CD4-positive, alpha-beta T cell (primary cell): ENCODE results near the gene TAS2R3. TPM values are rescaled to one million over a fixed set of nuclear protein-coding genes. Genes with fewer than 3 reads are reported as not detected.

Experiments
- ATAC-seq: fragments of 200-7000 bp; cut with Tn5 transposase; one replicate; pipeline ENCODE4 v1.10.0; 2022; ENCODE audit warnings: mild to moderate bottlenecking; ENCODE audit not compliant: poor library complexity
- CTCF ChIA-PET: fragments of 350-600 bp; sonication (Branson Sonifier 250); formaldehyde crosslinking; loops from one replicate; lab custom pipeline; 2021; ENCODE audit warnings: antibody characterized with exemption, inconsistent platforms; lab: Charles Lee
- POLR2A ChIA-PET: fragments of 350-600 bp; sonication (Branson Sonifier 250); formaldehyde crosslinking; loops from one replicate; lab custom pipeline; 2021; ENCODE audit warnings: antibody characterized with exemption, inconsistent platforms; lab: Charles Lee
- DNase-seq, 14 experiments: peaks; one replicate each; pipeline ENCODE4 v3.0.0-alpha.2; 2013 to 2020; ENCODE audit warnings: mixed read lengths in 2 of 14
- H3K27ac ChIP-seq, 2 donors: one replicate each; pipeline versions ENCODE4 v1.5.1 to v1.7.0; 2013; ENCODE audit warnings: low read length in 2 of 2, low read depth in 1 of 2, mild to moderate bottlenecking in 1 of 2
- H3K27me3 ChIP-seq, 2 experiments: 1 replicate in 1 of 2; 2 replicates in 1 of 2; pipeline versions ENCODE4 v1.6.1 to v1.7.0; 2013; ENCODE audit warnings: low read length in 2 of 2, control low read depth in 1 of 2, mild to moderate bottlenecking in 1 of 2, moderate library complexity in 1 of 2; ENCODE audit not compliant: insufficient read depth in 2 of 2, control insufficient read depth in 1 of 2
- H3K36me3 ChIP-seq: one replicate; pipeline ENCODE4 v1.6.1; 2013; ENCODE audit warnings: low read length, control low read depth; ENCODE audit not compliant: insufficient read depth
- H3K4me1 ChIP-seq: one replicate; pipeline ENCODE4 v1.6.1; 2013; ENCODE audit warnings: low read length, control low read depth; ENCODE audit not compliant: insufficient read depth
- H3K4me3 ChIP-seq: one replicate; pipeline ENCODE4 v1.5.1; 2013; ENCODE audit warnings: mild to moderate bottlenecking, low read length, moderate library complexity
- H3K9me3 ChIP-seq, 2 experiments: 1 replicate in 1 of 2; 2 replicates in 1 of 2; pipeline versions ENCODE4 v1.6.1 to v1.7.0; 2013; ENCODE audit warnings: low read length in 2 of 2, mild to moderate bottlenecking in 2 of 2, control low read depth in 1 of 2, moderate library complexity in 1 of 2; ENCODE audit not compliant: control insufficient read depth in 1 of 2, insufficient read depth in 1 of 2
- H3K27ac Mint-ChIP-seq: one replicate; pipeline ENCODE4 v1.8.0; 2020; ENCODE audit warnings: mixed read lengths
- H3K27me3 Mint-ChIP-seq: one replicate; pipeline ENCODE4 v1.8.0; 2021; ENCODE audit warnings: mixed read lengths
- H3K36me3 Mint-ChIP-seq: one replicate; pipeline ENCODE4 v1.8.0; 2021; ENCODE audit warnings: low read depth, mixed read lengths
- H3K4me1 Mint-ChIP-seq: one replicate; pipeline ENCODE4 v1.8.0; 2021; ENCODE audit warnings: low read depth, mixed read lengths
- H3K4me3 Mint-ChIP-seq: one replicate; pipeline ENCODE4 v1.8.0; 2020; ENCODE audit warnings: mild to moderate bottlenecking, mixed read lengths
- H3K9me3 Mint-ChIP-seq: one replicate; pipeline ENCODE4 v1.8.0; 2020; ENCODE audit warnings: mixed read lengths
- CTCF ChIP-seq: fragments of 200-600 bp; IDR thresholded peaks from one replicate; pipeline ENCODE4 v1.8.0; 2022; ENCODE audit warnings: antibody characterized with exemption, mild to moderate bottlenecking
- intact Hi-C, 2 experiments: fragments of 100-400 bp; cut with DNase I in 1 of 2; cut with micrococcal nuclease in 1 of 2; formaldehyde crosslinking; loops; one replicate each; pipeline versions ENCODE4 v1.15.1 to v1.9.0; 2023 to 2025; cut with DNase I, micrococcal nuclease
- total RNA-seq, 174 experiments: library from RNA in 2 of 174; stranded (reverse) in 2 of 174; gene quantifications; one replicate each; pipeline ENCODE4 v1.2.3 and lab custom pipeline; 2021 to 2026

Gene TAS2R3
- total RNA-seq, 2 experiments from 2014 or later = 0.25 to 0.31 TPM

GRCh38 chr7:141737118-141737835, 26.6 kb upstream of the TAS2R3 start:
- no peak for ATAC-seq

GRCh38 chr7:141737836-141738591, 25.9 kb upstream of the TAS2R3 start, which contains the start of gene SSBP1:
Gene SSBP1 (plus strand): TSS chr7:141738358. CDS start chr7:141739167, 809 bp downstream.
- Mint-ChIP-seq H3K27me3 (no peaks in the 10 kb centered on the region), H3K27ac (peak within 1 kb of the TSS; percentile 93), H3K9me3 (no peaks in the 10 kb centered on the region), H3K4me3 (peak within 1 kb of the TSS; percentile 97), H3K4me1 (peaks cover 46% of the 10 kb centered on the region), H3K36me3 (peaks cover 48% of the 10 kb centered on the region)
- CTCF ChIA-PET = interaction anchor here (0.7 to 2.3 kb wide), 17 partner anchors 9 to 723 kb away, joined by 3 to 38 read pairs (median 5); partner anchors contain the start of genes DENND11, MRPS33 and WEE2
- H3K4me3 ChIP-seq = peak within 1 kb of the TSS; percentile 76
- DNase-seq (peak; percentile 83 to 97 (median 88)), ATAC-seq (peak; percentile 82)
- intact Hi-C loops = loop anchor here (1.0 to 10.0 kb wide), 7 partner anchors 37 to 1043 kb away; partner anchors contain the start of genes AGK (in 2 of the 2), MRPS33 (in 2 of the 2) and NDUFB2 (in 1 of the 2)
- H3K4me1 ChIP-seq = peaks cover 25% of the 10 kb centered on the region
- H3K36me3 ChIP-seq = peaks cover 35% of the 10 kb centered on the region
- H3K27ac ChIP-seq = peak within 1 kb of the TSS; percentile 86 to 89
- no peaks in the 10 kb centered on the region for H3K27me3 ChIP-seq
- no peaks in the 10 kb centered on the region for H3K9me3 ChIP-seq
- POLR2A ChIA-PET = interaction anchor here (0.6 to 3.2 kb wide), 25 partner anchors 9 to 1675 kb away, joined by 3 to 103 read pairs (median 4); partner anchors contain the start of genes AGK, DENND11, MRPS33 and PARP12
- peak; percentile 95 for TF ChIP-seq CTCF

More at GRCh38 chr7:141737118-141737835, 26.6 kb upstream of the TAS2R3 start:
- H3K4me1 ChIP-seq = peaks cover 25% of the 10 kb centered on the region
- peak overlapping the region; percentile 97 for H3K4me3 Mint-ChIP-seq
- H3K9me3 ChIP-seq = no peaks in the 10 kb centered on the region
- no peaks in the 10 kb centered on the region for H3K27me3 ChIP-seq
- TF ChIP-seq CTCF = no peak
- ChIA-PET CTCF (interaction anchor here (0.7 to 2.3 kb wide), 17 partner anchors 9 to 722 kb away, joined by 3 to 38 read pairs (median 5); partner anchors contain the start of genes DENND11, MRPS33 and WEE2), POLR2A (interaction anchor here (0.6 to 3.2 kb wide), 21 partner anchors 8 to 1674 kb away, joined by 3 to 103 read pairs (median 5); partner anchors contain the start of genes AGK, DENND11, MRPS33 and PARP12)
- H3K4me3 ChIP-seq = peak overlapping the region; percentile 76
- no peaks in the 10 kb centered on the region for H3K27me3 Mint-ChIP-seq
- DNase-seq = peak in 8 of 14 experiments; percentile 3 to 61 (median 24)
- peak overlapping the region; percentile 86 to 89 for H3K27ac ChIP-seq
- peak overlapping the region; percentile 93 for H3K27ac Mint-ChIP-seq
- H3K36me3 Mint-ChIP-seq = peaks cover 42% of the 10 kb centered on the region
- intact Hi-C loops = loop anchor here in 1 of 2 experiments (1.0 to 10.0 kb wide), 2 partner anchors 83 to 1042 kb away; partner anchors contain the start of gene NDUFB2
- peaks cover 29% of the 10 kb centered on the region for H3K36me3 ChIP-seq
- H3K4me1 Mint-ChIP-seq = peaks cover 43% of the 10 kb centered on the region
- H3K9me3 Mint-ChIP-seq = no peaks in the 10 kb centered on the region

- peaks cover 54% of the 10 kb centered on the region for H3K36me3 Mint-ChIP-seq
- H3K4me1 Mint-ChIP-seq = peaks cover 52% of the 10 kb centered on the region
Observed at GRCh38 chr7:141738592-141739013, 25.3 kb upstream of the TAS2R3 start.

More at GRCh38 chr7:141738592-141739013, 25.3 kb upstream of the TAS2R3 start:
- DNase-seq (no peak), ATAC-seq (no peak)
- peak overlapping the region; percentile 86 to 89 for H3K27ac ChIP-seq
- peak overlapping the region; percentile 76 for H3K4me3 ChIP-seq
- TF ChIP-seq CTCF = no peak
- H3K27me3 ChIP-seq = no peaks in the 10 kb centered on the region
- POLR2A ChIA-PET = interaction anchor here (0.6 to 3.2 kb wide), 16 partner anchors 10 to 1675 kb away, joined by 3 to 103 read pairs (median 7); partner anchors contain the start of genes AGK, DENND11, MRPS33 and PARP12
- no peaks in the 10 kb centered on the region for H3K27me3 Mint-ChIP-seq
- peak overlapping the region; percentile 93 for H3K27ac Mint-ChIP-seq
- intact Hi-C loops = loop anchor here (1.0 to 10.0 kb wide), 7 partner anchors 37 to 1044 kb away; partner anchors contain the start of genes AGK (in 2 of the 2), MRPS33 (in 2 of the 2) and NDUFB2 (in 1 of the 2)
- H3K9me3 Mint-ChIP-seq = no peaks in the 10 kb centered on the region
- H3K4me3 Mint-ChIP-seq = peak overlapping the region; percentile 97
- H3K36me3 ChIP-seq = peaks cover 41% of the 10 kb centered on the region
- CTCF ChIA-PET = interaction anchor here (1.2 to 2.3 kb wide), 10 partner anchors 10 to 724 kb away, joined by 4 to 38 read pairs (median 8); partner anchors contain the start of genes DENND11, MRPS33 and WEE2
- H3K4me1 ChIP-seq = peaks cover 25% of the 10 kb centered on the region
- no peaks in the 10 kb centered on the region for H3K9me3 ChIP-seq
